GM19239 (cell line): ENCODE data around the gene NKD2.

Experiments
- DNase-seq: peaks from one replicate; pipeline ENCODE4 v3.0.0; 2011; ENCODE audit warnings: low spot score; ENCODE audit not compliant: insufficient read length
- FAIRE-seq: peaks from 2 replicates; lab custom pipeline; 2011; peaks lifted over from hg19 to GRCh38; lab: Jason Lieb, UNC

Gene NKD2

DNA sequence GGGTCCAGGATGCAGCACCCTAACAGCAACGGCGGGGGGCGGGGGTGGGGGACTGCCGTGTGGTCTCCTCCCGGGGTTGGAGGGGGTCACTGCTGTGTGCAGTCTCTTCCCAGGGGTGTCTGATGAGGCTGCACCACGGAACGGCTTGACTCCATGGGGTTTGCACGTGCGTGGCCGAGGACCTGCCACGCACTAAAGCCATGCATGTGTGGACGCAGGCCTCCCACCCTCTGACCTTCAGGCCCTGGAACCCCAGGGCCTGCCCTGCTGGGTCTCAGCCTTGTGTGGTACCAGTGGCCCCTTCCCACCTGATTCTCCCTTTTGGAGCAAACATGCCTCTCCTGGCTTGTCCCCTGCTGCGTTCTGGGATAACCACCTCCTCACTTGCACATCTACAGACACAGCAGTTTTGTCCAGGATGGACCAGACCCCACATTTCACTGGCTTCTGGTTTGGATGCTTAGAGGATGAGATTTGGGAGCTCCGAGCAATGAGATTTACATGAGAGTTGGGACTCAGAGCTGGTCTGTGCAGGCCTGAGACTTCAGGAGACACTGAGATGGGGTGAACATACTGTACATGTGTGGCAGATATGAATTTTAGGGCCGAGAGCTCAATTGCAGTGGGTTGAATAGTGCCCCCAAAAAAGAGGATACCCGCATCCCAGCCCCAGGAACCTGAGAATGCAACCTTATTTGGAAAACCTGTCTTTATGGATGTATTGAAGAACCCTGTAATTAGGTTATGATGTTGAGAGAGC lies 57.5 kb downstream of the NKD2 start:
- FAIRE-seq (no peak), DNase-seq (no peak)

DNA sequence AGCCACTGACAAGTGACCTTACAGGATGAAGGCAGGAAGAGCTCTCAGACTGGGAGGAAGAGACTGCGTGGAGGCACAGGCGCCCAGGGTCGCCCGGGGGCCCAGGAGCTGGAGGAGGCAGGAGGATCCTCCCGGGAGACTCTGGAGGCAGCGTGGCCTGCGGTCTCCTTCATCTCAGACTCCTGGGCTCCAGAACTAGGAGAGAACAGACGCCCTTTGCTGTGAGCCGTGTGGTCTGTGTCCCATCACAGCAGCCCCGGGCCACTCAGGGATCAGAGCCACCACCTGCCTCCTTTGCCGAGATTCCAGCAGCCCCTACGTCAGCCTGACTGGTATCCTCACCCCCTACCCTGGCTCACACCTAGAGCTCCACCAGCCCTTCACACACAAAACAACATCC lies 58.1 kb downstream of the NKD2 start:
- DNase-seq (no peak), FAIRE-seq (no peak)

- no peak for DNase-seq
- FAIRE-seq: no peak
Observed at GRCh38 chr5:1067141-1068121, 58.8 kb downstream of the NKD2 start.

DNA sequence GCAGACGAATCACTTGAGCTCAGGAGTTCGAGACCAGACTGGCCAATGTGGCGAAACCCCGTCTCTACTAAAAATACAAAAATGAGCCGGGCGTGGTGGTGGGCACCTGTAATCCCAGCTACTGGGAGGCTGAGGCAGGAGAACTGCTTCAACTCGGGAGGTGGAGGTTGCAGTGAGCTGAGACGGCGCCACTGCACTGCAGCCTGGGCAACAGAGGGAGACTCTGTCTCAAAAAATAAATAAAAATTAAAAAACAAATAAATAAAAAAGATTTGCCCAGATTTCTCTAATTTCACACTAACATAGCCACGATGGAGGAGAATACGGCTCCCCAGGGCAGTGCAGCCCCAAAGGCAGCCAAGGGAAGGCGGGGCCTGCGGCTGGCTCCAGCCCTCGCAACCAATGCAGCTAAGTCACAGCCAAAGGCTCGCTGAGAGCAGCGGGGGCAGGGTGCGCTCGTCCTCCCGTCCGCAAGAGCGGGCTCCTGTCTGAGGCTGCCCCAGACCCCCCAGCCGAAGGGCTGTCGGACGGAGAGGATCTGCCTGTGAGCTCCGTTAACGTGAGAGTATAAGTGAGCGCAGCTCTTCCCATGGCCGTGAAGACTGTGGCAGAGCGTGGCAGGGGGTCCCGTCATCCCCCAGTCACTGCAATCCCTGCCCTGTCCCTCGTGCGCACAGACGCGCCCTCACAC lies 59.7 kb downstream of the NKD2 start:
- FAIRE-seq (no peak), DNase-seq (no peak)

DNA sequence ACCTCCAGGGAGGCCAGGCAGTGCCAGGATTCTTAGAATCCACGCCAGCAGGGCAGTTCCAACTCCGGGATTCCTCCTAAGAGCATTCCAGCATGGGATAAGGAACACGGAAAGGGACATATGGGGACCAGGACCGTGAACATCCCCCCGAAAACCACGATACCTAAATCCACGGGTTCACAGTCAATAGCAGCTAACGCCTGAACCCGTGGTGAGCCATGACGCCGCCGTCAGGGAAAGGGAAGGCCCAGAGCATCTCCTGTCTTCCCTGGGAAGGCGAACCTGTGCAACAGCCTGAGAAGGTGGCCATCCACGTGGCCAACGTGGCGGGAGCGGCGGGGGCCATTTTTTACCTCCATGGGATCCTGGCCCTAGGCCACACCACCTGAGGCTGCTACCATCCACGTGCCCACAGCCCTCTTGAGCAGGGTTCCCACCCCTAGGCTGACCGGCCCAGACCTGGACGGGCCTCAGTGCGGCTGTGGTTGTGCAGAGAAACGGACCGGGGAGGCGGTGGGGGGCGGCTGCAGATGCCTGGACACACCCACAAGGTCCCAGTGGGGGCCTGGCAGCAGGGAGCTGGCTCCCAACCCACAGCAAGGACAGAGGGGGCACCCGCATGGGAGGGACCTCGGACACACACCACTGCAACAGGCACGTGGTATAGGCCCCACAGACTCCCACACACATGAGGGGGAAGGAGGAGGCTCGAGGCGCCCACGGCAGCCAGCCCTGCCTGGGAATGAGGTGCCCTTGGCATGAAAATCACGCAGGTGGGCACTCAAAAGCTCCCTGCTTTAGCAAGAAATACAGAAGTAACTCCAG lies 60.5 kb downstream of the NKD2 start:
- DNase-seq: no peak
- FAIRE-seq: no peak

DNA sequence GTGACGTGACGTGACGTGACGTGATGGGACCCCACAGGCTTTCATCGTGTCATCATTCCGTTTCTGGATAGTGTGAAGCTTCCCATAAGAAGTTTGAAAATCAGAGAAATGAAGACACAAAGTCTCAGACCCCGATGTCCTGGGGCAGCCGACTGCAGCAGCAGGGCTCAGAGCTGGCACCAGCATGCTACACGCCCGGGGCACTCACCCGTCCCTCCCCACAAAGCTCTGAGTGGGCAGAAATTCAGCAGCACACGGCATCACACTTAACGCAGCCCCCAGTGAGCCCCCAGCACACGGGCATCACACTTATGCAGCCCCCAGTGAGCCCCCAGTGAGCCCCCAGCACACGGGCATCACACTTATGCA lies 61.1 kb downstream of the NKD2 start:
- no peak for FAIRE-seq
- DNase-seq: no peak

- no peak for FAIRE-seq
Observed at GRCh38 chr5:1073239-1074102, 64.9 kb downstream of the NKD2 start.

GRCh38 chr5:1074226-1074625 lies 65.6 kb downstream of the NKD2 start:
- DNase-seq (no peak), FAIRE-seq (no peak)

More at GRCh38 chr5:1073239-1074102, 64.9 kb downstream of the NKD2 start:
- DNase-seq: no peak

- DNase-seq: no peak
- FAIRE-seq: no peak
Observed at GRCh38 chr5:1074816-1075554, 66.4 kb downstream of the NKD2 start.

DNA sequence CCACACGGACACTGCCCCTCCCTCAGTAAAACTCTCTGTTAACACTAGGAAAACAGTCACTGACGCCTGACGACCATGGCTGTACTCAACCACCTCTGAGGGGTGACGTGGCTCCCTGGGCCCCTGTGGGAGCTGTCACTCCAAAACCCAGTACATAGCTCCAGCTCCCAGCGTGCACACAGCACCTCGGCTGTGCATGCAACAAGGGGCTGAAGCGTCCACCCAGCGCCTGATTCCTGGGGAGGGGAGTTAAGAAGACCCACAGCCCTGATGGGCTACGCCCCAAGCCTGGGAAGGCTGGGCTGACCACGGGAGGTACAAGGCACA lies 66.9 kb downstream of the NKD2 start:
- no peak for FAIRE-seq
- DNase-seq: no peak

DNA sequence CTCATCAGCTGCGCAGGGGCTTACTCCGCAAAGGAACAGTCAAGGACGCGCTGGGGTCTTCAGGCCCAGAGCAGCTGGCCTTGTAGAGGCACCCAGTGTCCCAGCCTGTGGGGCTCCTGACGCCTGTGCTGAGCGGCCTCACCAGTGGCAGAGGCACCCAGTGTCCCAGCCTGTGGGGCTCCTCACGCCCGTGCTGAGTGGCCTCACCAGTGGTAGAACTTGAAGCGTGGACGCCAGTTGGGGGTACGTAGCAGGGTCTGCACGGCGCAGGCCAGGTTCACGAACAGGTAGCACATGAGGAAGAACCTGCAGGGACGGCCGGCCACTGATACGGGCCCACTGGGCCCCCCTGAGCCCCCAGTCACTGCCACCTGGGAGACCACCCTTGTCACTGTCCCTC lies 67.3 kb downstream of the NKD2 start:
- FAIRE-seq (no peak), DNase-seq (no peak)

DNA sequence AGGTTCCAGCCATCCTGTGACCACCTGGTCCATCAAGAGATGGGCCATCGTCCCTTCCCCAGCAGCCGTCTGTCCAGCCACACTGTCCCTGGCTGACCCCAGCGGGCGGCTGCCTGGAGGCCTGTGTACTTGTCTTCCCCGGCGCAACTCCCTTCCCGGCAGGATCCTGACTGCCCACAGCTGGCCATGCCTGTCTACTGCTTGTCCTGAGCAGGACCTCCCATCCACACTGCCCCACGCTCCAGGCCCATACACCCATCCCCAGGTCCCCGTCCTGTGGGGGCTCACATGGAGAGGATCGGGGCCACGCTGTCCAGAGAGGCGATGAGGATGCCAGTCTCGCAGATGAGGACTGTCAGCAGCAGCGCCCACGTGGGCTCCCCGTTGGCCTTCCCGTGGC lies 67.8 kb downstream of the NKD2 start:
- DNase-seq (no peak), FAIRE-seq (no peak)

- DNase-seq: no peak
- FAIRE-seq: no peak
Observed at GRCh38 chr5:1077026-1077425, 68.4 kb downstream of the NKD2 start.

DNA sequence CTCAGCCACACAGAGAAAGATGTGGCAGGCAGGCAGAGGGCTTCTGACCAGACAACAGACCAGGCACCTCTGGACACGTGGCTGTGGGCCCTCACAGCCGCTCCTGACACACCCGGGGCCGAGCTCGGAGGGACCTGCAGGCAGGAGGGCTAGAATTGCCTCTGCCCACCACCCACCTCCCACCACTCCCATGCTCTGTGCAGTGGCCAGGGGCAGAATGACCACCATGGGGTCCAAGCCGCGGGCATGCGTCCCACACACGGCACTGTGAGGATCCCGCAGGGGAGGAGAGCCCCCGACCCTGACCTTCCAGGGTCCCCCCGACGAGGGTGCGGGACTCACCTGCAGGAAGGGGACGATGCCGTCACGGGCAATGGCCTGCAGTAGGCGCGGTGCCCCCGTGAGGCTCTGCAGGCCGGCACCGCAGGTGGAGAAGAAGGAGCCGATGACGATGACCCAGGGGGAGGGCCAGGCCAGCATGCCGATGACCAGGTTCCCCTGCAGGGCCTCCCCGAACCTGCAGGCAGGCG lies 69.0 kb downstream of the NKD2 start:
- DNase-seq (no peak), FAIRE-seq (no peak)

DNA sequence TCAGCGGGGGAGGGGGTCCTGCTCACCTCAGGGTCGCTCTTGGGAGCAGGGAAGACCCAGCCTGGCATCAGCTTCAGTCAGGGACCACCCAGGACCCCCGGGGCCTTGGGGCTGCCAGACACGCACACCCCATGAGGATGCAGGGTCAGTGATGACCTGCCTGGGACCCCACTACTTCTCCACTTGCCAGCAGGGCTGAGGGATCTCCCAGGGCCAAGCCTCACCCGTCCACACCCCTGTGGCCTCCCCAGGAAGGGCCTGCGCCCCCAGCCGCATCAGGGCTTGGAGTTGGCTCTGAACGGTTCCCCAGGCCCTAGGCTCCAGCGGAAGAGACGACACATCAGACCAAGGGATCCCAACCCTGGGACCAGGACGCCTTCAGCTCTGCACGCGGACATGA lies 69.6 kb downstream of the NKD2 start:
- DNase-seq (no peak), FAIRE-seq (no peak)

- DNase-seq (no peak), FAIRE-seq (no peak)
Observed at GRCh38 chr5:1078851-1079250, 70.2 kb downstream of the NKD2 start.

DNA sequence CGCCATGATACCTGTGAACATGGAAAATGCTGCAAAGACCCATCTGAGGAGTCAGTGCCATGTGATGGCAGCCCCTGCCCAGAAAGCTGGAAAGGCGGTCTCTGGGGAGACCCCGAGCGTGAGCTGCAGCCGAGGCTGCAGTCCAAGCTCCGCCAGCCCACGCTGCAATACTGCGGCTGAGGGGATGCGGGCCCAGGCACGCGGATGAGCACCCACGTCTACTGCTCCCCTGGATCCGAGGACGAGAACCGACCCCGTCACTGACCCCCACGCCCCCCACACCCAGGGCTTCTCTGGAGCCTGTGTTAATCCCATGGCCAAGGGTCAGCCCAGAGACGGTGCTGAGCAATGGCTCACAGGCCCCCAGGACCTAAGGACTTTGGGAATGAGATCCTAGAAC lies 70.9 kb downstream of the NKD2 start:
- DNase-seq: no peak
- FAIRE-seq: no peak

DNA sequence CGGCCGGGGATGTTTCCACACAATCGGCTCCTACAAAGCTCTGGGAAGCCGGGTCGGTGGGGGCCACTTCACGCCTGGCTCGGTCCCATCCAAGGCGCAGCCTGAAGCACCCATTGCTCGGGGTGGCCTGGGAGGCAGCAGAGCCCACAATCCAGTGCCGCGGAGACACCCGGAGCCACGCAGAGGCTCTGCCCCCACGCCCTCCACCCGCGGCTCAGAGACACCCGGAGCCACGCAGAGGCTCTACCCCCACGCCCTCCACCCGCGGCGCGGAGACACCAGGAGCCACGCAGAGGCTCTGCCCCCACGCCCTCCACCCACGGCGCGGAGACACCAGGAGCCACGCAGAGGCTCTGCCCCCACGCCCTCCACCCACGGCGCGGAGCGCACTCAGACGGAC lies 71.4 kb downstream of the NKD2 start:
- FAIRE-seq (no peak), DNase-seq (no peak)
